HG02852 (cell line): ENCODE measurements around the gene LENG9.

ENCODE experiments used
- ATAC-seq: cut with Tn5 transposase; IDR thresholded peaks from one replicate; pipeline ENCODE4 v1.9.1; 2021; ENCODE audit warnings: mild to moderate bottlenecking, moderate library complexity; ENCODE audit not compliant: unreplicated experiment

The LENG9 gene

GRCh38 chr19:54439174-54439851 is 24.3 kb downstream of the LENG9 start:
- ATAC-seq, result no peak

- ATAC-seq, result no peak
Observed at GRCh38 chr19:54436628-54437252, 26.8 kb downstream of the LENG9 start.

GRCh38 chr19:54436031-54436523 is 27.5 kb downstream of the LENG9 start:
- no peak for ATAC-seq

GRCh38 chr19:54435551-54436016 is 28.0 kb downstream of the LENG9 start:
- no peak for ATAC-seq

GRCh38 chr19:54434873-54435214 is 28.7 kb downstream of the LENG9 start:
- ATAC-seq, result no peak

- ATAC-seq, result no peak
Observed at GRCh38 chr19:54434112-54434872, 29.3 kb downstream of the LENG9 start.

GRCh38 chr19:54433697-54434096 is 29.9 kb downstream of the LENG9 start:
- no peak for ATAC-seq

GRCh38 chr19:54432144-54432738 is 31.3 kb downstream of the LENG9 start:
- ATAC-seq, result no peak

- ATAC-seq, result no peak
Observed at GRCh38 chr19:54431255-54431838, 32.2 kb downstream of the LENG9 start.

GRCh38 chr19:54430306-54431254 is 33.0 kb downstream of the LENG9 start:
- no peak for ATAC-seq

- no peak for ATAC-seq
Observed at GRCh38 chr19:54429545-54430227, 33.9 kb downstream of the LENG9 start.

GRCh38 chr19:54429176-54429495 is 34.4 kb downstream of the LENG9 start:
- no peak for ATAC-seq

- no peak for ATAC-seq
Observed at GRCh38 chr19:54428323-54429175, 35.0 kb downstream of the LENG9 start.

GRCh38 chr19:54427586-54427985 is 36.0 kb downstream of the LENG9 start:
- no peak for ATAC-seq

- ATAC-seq, result no peak
Observed at GRCh38 chr19:54426291-54426931, 37.2 kb downstream of the LENG9 start.

GRCh38 chr19:54425382-54425723 is 38.2 kb downstream of the LENG9 start:
- no peak for ATAC-seq

GRCh38 chr19:54424660-54425381 is 38.8 kb downstream of the LENG9 start:
- no peak for ATAC-seq

- no peak for ATAC-seq
Observed at GRCh38 chr19:54424201-54424600, 39.4 kb downstream of the LENG9 start.
